ENCODE results near the gene CENPK.

Gene CENPK

GRCh38 chr5:65475895-65476294 lies 87.1 kb downstream of the CENPK start:
- Histone ChIP-seq H4K20me1 (ENCODE audit: low read depth, low read length) (no peaks in the 10 kb centered on the region), H3K27ac (ENCODE audit: low read depth, low read length) (no peak overlapping the region), H3K4me2 (ENCODE audit: low read depth, low read length, poor library complexity, severe bottlenecking) (no peak overlapping the region), H3K4me3 (ENCODE audit: insufficient read depth, low read length, poor library complexity, severe bottlenecking) (no peak overlapping the region), H3K9ac (ENCODE audit: low read length) (no peak overlapping the region), H3F3A (ENCODE audit: insufficient read depth) (no peaks in the 10 kb centered on the region), H3K9me2 (replicated peaks; ENCODE audit: insufficient read depth, low read length) (no peaks in the 10 kb centered on the region), H3K79me2 (ENCODE audit: insufficient read depth, low read length) (no peaks in the 10 kb centered on the region), H3K9me3 (ENCODE audit: insufficient read depth, low read length) (no peaks in the 10 kb centered on the region), H3K36me3 (ENCODE audit: low read length) (no peaks in the 10 kb centered on the region), H2AFZ (ENCODE audit: low read depth, low read length, severe bottlenecking) (no peak overlapping the region), H3K27me3 (ENCODE audit: low read length) (no peaks in the 10 kb centered on the region)
- TF ChIP-seq EZH2phosphoT487 (conservative IDR thresholded peaks at IDR 0.05; ENCODE audit: low read length) (no peak), CTCF (IDR thresholded peaks at IDR 0.05; ENCODE audit: insufficient read depth, low read length, poor library complexity, severe bottlenecking) (no peak)

GRCh38 chr5:65475336-65475735 lies 87.6 kb downstream of the CENPK start:
- Histone ChIP-seq H3K36me3 (ENCODE audit: low read length) (no peaks in the 10 kb centered on the region), H3K79me2 (ENCODE audit: insufficient read depth, low read length) (no peaks in the 10 kb centered on the region), H4K20me1 (ENCODE audit: low read depth, low read length) (no peaks in the 10 kb centered on the region), H3K9ac (ENCODE audit: low read length) (no peak overlapping the region), H3K4me3 (ENCODE audit: insufficient read depth, low read length, poor library complexity, severe bottlenecking) (no peak overlapping the region), H3K9me3 (ENCODE audit: insufficient read depth, low read length) (no peaks in the 10 kb centered on the region), H3F3A (ENCODE audit: insufficient read depth) (no peaks in the 10 kb centered on the region), H3K27ac (ENCODE audit: low read depth, low read length) (no peak overlapping the region), H3K27me3 (ENCODE audit: low read length) (no peaks in the 10 kb centered on the region), H3K4me2 (ENCODE audit: low read depth, low read length, poor library complexity, severe bottlenecking) (no peak overlapping the region), H2AFZ (ENCODE audit: low read depth, low read length, severe bottlenecking) (no peak overlapping the region), H3K9me2 (replicated peaks; ENCODE audit: insufficient read depth, low read length) (no peaks in the 10 kb centered on the region)
- TF ChIP-seq EZH2phosphoT487 (conservative IDR thresholded peaks at IDR 0.05; ENCODE audit: low read length): no peak
- TF ChIP-seq CTCF (IDR thresholded peaks at IDR 0.05; ENCODE audit: insufficient read depth, low read length, poor library complexity, severe bottlenecking): no peak

- H3K27ac ChIP-seq (ENCODE audit: low read depth, low read length): no peak overlapping the region
- H3K9me2 ChIP-seq (replicated peaks; ENCODE audit: insufficient read depth, low read length): no peaks in the 10 kb centered on the region
- no peaks in the 10 kb centered on the region for H3K79me2 ChIP-seq (ENCODE audit: insufficient read depth, low read length)
- H3K4me3 ChIP-seq (ENCODE audit: insufficient read depth, low read length, poor library complexity, severe bottlenecking): no peak overlapping the region
- no peaks in the 10 kb centered on the region for H3K36me3 ChIP-seq (ENCODE audit: low read length)
- TF ChIP-seq EZH2phosphoT487 (conservative IDR thresholded peaks at IDR 0.05; ENCODE audit: low read length) (no peak), CTCF (IDR thresholded peaks at IDR 0.05; ENCODE audit: insufficient read depth, low read length, poor library complexity, severe bottlenecking) (no peak)
- H4K20me1 ChIP-seq (ENCODE audit: low read depth, low read length): no peaks in the 10 kb centered on the region
- no peaks in the 10 kb centered on the region for H3K27me3 ChIP-seq (ENCODE audit: low read length)
- H3F3A ChIP-seq (ENCODE audit: insufficient read depth): no peaks in the 10 kb centered on the region
- no peak overlapping the region for H3K4me2 ChIP-seq (ENCODE audit: low read depth, low read length, poor library complexity, severe bottlenecking)
- no peak overlapping the region for H2AFZ ChIP-seq (ENCODE audit: low read depth, low read length, severe bottlenecking)
- H3K9ac ChIP-seq (ENCODE audit: low read length): no peak overlapping the region
- H3K9me3 ChIP-seq (ENCODE audit: insufficient read depth, low read length): no peaks in the 10 kb centered on the region
Observed at GRCh38 chr5:65474130-65474711, 88.7 kb downstream of the CENPK start.

Measured in SU-DHL-6 (cell line).